ENCODE results near the gene GDF10.

DNA sequence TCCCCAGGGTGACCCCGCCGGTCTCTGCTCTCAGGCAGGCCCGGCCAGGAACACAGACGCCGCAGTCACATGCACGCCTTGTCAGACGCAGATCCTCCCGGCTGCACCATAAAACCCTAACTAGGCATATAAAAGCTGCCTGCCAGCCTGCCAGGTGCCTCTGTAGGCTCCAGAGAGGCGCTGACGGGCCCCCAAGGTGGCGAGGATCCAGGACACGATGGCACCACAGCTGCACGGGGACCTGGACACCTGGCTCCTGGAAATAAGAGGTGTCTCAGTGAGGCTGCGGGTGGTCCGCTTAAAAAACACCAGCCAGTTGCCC, 21.9 kb upstream of the GDF10 start:
- TF ChIP-seq PPARA (CRISPR knock-in tag; IDR thresholded peaks at IDR 0.05; ENCODE audit: borderline replicate concordance), result no peak
- TF ChIP-seq POU6F1 (CRISPR knock-in tag; IDR thresholded peaks at IDR 0.05; ENCODE audit: borderline replicate concordance, low read depth), result no peak
